H9 (cell line): ENCODE data around the gene TEX52. TPM values are rescaled to one million over a fixed set of nuclear protein-coding genes. Genes with fewer than 3 reads are reported as not detected.

Experiments used
- DNase-seq: peaks from one replicate; pipeline ENCODE4 v3.0.0-alpha.2; 2017
- H2AFZ ChIP-seq: one replicate; pipeline ENCODE4 v1.6.1; 2013; ENCODE audit warnings: mild to moderate bottlenecking, low read length, control low read depth, moderate library complexity
- H2AK5ac ChIP-seq: 2 replicates; pipeline ENCODE4 v1.6.1; 2013; ENCODE audit warnings: low read length, control low read depth, mixed read lengths; ENCODE audit not compliant: insufficient read length
- H2BK120ac ChIP-seq: one replicate; pipeline ENCODE4 v1.6.1; 2013; ENCODE audit warnings: low read depth, mild to moderate bottlenecking, low read length, control low read depth, inconsistent platforms; ENCODE audit not compliant: poor library complexity, severe bottlenecking
- H2BK12ac ChIP-seq: 2 replicates; pipeline ENCODE4 v1.6.1; 2013; ENCODE audit warnings: low read length, control low read depth, mixed read lengths, low read depth; ENCODE audit not compliant: insufficient read length
- H2BK15ac ChIP-seq: 2 replicates; pipeline ENCODE4 v1.6.1; 2013; ENCODE audit warnings: low read depth, low read length, control low read depth
- H2BK20ac ChIP-seq: one replicate; pipeline ENCODE4 v1.6.1; 2013; ENCODE audit warnings: low read depth, mild to moderate bottlenecking, low read length, control low read depth, inconsistent platforms; ENCODE audit not compliant: poor library complexity, severe bottlenecking
- H2BK5ac ChIP-seq: 2 replicates; pipeline ENCODE4 v1.6.1; 2013; ENCODE audit warnings: low read length, control low read depth, mixed read lengths; ENCODE audit not compliant: insufficient read length
- H3K14ac ChIP-seq: 2 replicates; pipeline ENCODE4 v1.6.1; 2013; ENCODE audit warnings: low read length, control low read depth; ENCODE audit not compliant: insufficient read depth
- H3K18ac ChIP-seq: 2 replicates; pipeline ENCODE4 v1.6.1; 2013; ENCODE audit warnings: low read depth, mild to moderate bottlenecking, mixed read lengths, low read length, control low read depth; ENCODE audit not compliant: insufficient read length
- H3K23ac ChIP-seq: 2 replicates; pipeline ENCODE4 v1.6.1; 2013; ENCODE audit warnings: low read length, control low read depth, mixed read lengths, low read depth; ENCODE audit not compliant: insufficient read length
- H3K23me2 ChIP-seq: 2 replicates; pipeline ENCODE4 v1.6.1; 2013; ENCODE audit warnings: low read depth, mild to moderate bottlenecking, mixed read lengths, low read length, control low read depth; ENCODE audit not compliant: insufficient read length, poor library complexity, severe bottlenecking
- H3K27ac ChIP-seq: 2 replicates; pipeline ENCODE4 v1.5.1; 2013; ENCODE audit warnings: low read length, control low read depth, mixed read lengths, low read depth; ENCODE audit not compliant: insufficient read length
- H3K27me3 ChIP-seq: 2 replicates; pipeline ENCODE4 v1.6.1; 2013; ENCODE audit warnings: low read length, control low read depth, inconsistent platforms; ENCODE audit not compliant: insufficient read depth
- H3K4ac ChIP-seq: 2 replicates; pipeline ENCODE4 v1.6.1; 2013; ENCODE audit warnings: low read depth, mild to moderate bottlenecking, control low read depth, inconsistent platforms, low read length, moderate library complexity
- H3K4me1 ChIP-seq: 2 replicates; pipeline ENCODE4 v1.6.1; 2013; ENCODE audit warnings: low read length, control low read depth, inconsistent platforms; ENCODE audit not compliant: insufficient read depth
- H3K4me2 ChIP-seq: 2 replicates; pipeline ENCODE4 v1.6.1; 2013; ENCODE audit warnings: low read length, control low read depth, mixed read lengths; ENCODE audit not compliant: insufficient read length, insufficient read depth
- H3K56ac ChIP-seq: 2 replicates; pipeline ENCODE4 v1.6.1; 2013; ENCODE audit warnings: low read depth, mild to moderate bottlenecking, mixed read lengths, low read length, control low read depth; ENCODE audit not compliant: insufficient read length
- H3K79me1 ChIP-seq: 2 replicates; pipeline ENCODE4 v1.6.1; 2013; ENCODE audit warnings: low read depth, mild to moderate bottlenecking, moderate library complexity, low read length, control low read depth, inconsistent platforms; ENCODE audit not compliant: insufficient read depth, poor library complexity, severe bottlenecking
- H3K79me2 ChIP-seq: 2 replicates; pipeline ENCODE4 v1.6.1; 2013; ENCODE audit warnings: low read length, control low read depth, inconsistent platforms; ENCODE audit not compliant: insufficient read depth
- H3K9ac ChIP-seq: 2 replicates; pipeline ENCODE4 v1.6.1; 2013; ENCODE audit warnings: low read length, control low read depth, mixed read lengths; ENCODE audit not compliant: insufficient read length; ENCODE audit errors: extremely low read depth
- H3K9me3 ChIP-seq: one replicate; pipeline ENCODE4 v1.6.1; 2013; ENCODE audit warnings: low read depth, low read length, inconsistent platforms; ENCODE audit not compliant: control insufficient read depth
- H3T11ph ChIP-seq: one replicate; pipeline ENCODE4 v1.6.1; 2013; ENCODE audit warnings: mild to moderate bottlenecking, low read length, control low read depth, inconsistent platforms
- H4K20me1 ChIP-seq: one replicate; pipeline ENCODE4 v1.6.1; 2013; ENCODE audit not compliant: control insufficient read depth, insufficient read length, insufficient read depth
- H4K5ac ChIP-seq: 2 replicates; pipeline ENCODE4 v1.6.1; 2013; ENCODE audit warnings: low read depth, mild to moderate bottlenecking, mixed read lengths, low read length, control low read depth; ENCODE audit not compliant: insufficient read length
- H4K8ac ChIP-seq: replicated peaks from 2 replicates; pipeline ENCODE4 v1.6.1; 2013; ENCODE audit warnings: low read length, control low read depth, mixed read lengths, low read depth; ENCODE audit not compliant: insufficient read length
- H4K91ac ChIP-seq: 2 replicates; pipeline ENCODE4 v1.6.1; 2013; ENCODE audit warnings: low read depth, mild to moderate bottlenecking, moderate library complexity, mixed read lengths, low read length, control low read depth; ENCODE audit not compliant: insufficient read length
- H3K27ac Mint-ChIP-seq, 3 experiments: 2 replicates in 2 of 3; 3 replicates in 1 of 3; pipeline ENCODE4 v1.8.0; 2020 to 2021; ENCODE audit warnings: mixed read lengths in 3 of 3, mild to moderate bottlenecking in 1 of 3, moderate library complexity in 1 of 3
- H3K27me3 Mint-ChIP-seq: 2 replicates; pipeline ENCODE4 v1.8.0; 2021; ENCODE audit warnings: low read depth, mild to moderate bottlenecking, moderate library complexity, mixed read lengths
- H3K36me3 Mint-ChIP-seq, 3 experiments: 2 replicates in 2 of 3; 3 replicates in 1 of 3; pipeline ENCODE4 v1.8.0; 2020 to 2021; ENCODE audit warnings: low read depth in 3 of 3, mixed read lengths in 3 of 3; ENCODE audit not compliant: insufficient read depth in 1 of 3
- H3K4me1 Mint-ChIP-seq, 2 experiments: 2 replicates each; pipeline ENCODE4 v1.8.0; 2020; ENCODE audit warnings: mixed read lengths in 2 of 2
- H3K4me3 Mint-ChIP-seq, 2 experiments: 2 replicates in 1 of 2; 3 replicates in 1 of 2; pipeline ENCODE4 v1.8.0; 2020 to 2021; ENCODE audit warnings: mild to moderate bottlenecking in 2 of 2, mixed read lengths in 2 of 2, moderate library complexity in 1 of 2
- H3K9me3 Mint-ChIP-seq, 2 experiments: 2 replicates in 1 of 2; 3 replicates in 1 of 2; pipeline ENCODE4 v1.8.0; 2020; ENCODE audit warnings: mild to moderate bottlenecking in 2 of 2, mixed read lengths in 2 of 2, moderate library complexity in 1 of 2
- CTCF ChIP-seq: fragments of 200-600 bp; sonication (generic); conservative IDR thresholded peaks from 3 replicates; pipeline ENCODE4 v1.8.0; 2021; ENCODE audit warnings: antibody characterized with exemption, mild to moderate bottlenecking
- WGBS: extraction: QIAGEN DNeasy Blood & Tissue Kit; methylation state at CpG from one replicate; pipeline ENCODE4 v1.1.7; 2013; ENCODE audit warnings: missing lambda C conversion rate, low lambda C conversion rate, mixed read lengths; ENCODE audit not compliant: insufficient read length; ENCODE audit errors: extremely low coverage; 5-methylcytosine and 5-hydroxymethylcytosine counted together
- total RNA-seq: library from RNA; stranded (reverse); gene quantifications from 2 replicates; pipeline ENCODE4 v1.2.1, GENCODE V29; 2021

TEX52 gene
- total RNA-seq, 1 experiment from 2014 or later, result 0.20 TPM

DNA sequence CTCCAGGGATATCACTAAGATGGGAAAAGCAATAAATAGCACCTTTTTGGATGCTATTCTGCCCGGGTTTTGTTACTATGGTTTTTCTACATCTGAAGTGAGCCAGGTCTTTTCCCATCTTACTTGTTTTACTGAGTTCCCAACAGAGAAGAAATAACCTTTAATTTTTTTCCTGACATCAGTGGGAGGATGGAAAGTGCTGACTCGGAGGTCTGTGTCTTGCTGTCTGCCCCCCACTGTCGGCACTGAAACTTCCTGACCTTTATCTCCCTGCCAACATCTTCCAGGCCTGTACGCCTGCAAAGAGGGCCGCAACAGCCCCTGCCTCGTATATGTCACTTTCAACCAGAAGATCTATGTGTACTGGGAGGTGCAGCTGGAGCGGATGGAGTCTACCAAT lies 33.4 kb downstream of the TEX52 start:
- no peak overlapping the region for H3K14ac ChIP-seq
- H3K27me3 Mint-ChIP-seq, result no peaks in the 10 kb centered on the region
- no peak overlapping the region for H4K5ac ChIP-seq
- H3K18ac ChIP-seq, result no peak overlapping the region
- H2BK15ac ChIP-seq, result no peak overlapping the region
- no peak overlapping the region for H2AK5ac ChIP-seq
- H4K8ac ChIP-seq, result no peak overlapping the region
- H2BK20ac ChIP-seq, result no peak overlapping the region
- H3K4me1 Mint-ChIP-seq, result peaks cover 50 to 53% of the 10 kb centered on the region in 2 experiments
- WGBS, result no CpG with 5 or more reads among the region's 7 CpGs
- no peak overlapping the region for H2AFZ ChIP-seq
- peak overlapping the region in 1 of 3 experiments; percentile 60; a peak in 3 of 7 replicates for H3K27ac Mint-ChIP-seq
- no peak overlapping the region for H3T11ph ChIP-seq
- H4K20me1 ChIP-seq, result no peaks in the 10 kb centered on the region
- H2BK5ac ChIP-seq, result no peak overlapping the region
- no peak overlapping the region for H3K4me3 Mint-ChIP-seq
- no peak overlapping the region for H3K4ac ChIP-seq
- DNase-seq, result no peak
- H3K36me3 Mint-ChIP-seq, result peaks cover 35 to 84% (median 76%) of the 10 kb centered on the region in 3 experiments
- no peaks in the 10 kb centered on the region for H3K9me3 ChIP-seq
- H3K27ac ChIP-seq, result no peak overlapping the region
- no peaks in the 10 kb centered on the region for H3K79me1 ChIP-seq
- H4K91ac ChIP-seq, result no peak overlapping the region
- no peak overlapping the region for H3K23ac ChIP-seq
- TF ChIP-seq CTCF, result no peak
- H2BK120ac ChIP-seq, result no peak overlapping the region
- H3K56ac ChIP-seq, result no peak overlapping the region
- no peaks in the 10 kb centered on the region for H3K23me2 ChIP-seq
- no peak overlapping the region for H3K9ac ChIP-seq
- H3K27me3 ChIP-seq, result no peaks in the 10 kb centered on the region
- H3K9me3 Mint-ChIP-seq, result no peaks in the 10 kb centered on the region; a peak in 1 of 5 replicates
- no peaks in the 10 kb centered on the region for H3K79me2 ChIP-seq
- H3K4me2 ChIP-seq, result no peak overlapping the region
- H2BK12ac ChIP-seq, result no peak overlapping the region
- peaks cover 3% of the 10 kb centered on the region; the same call in 1 of the 2 replicates for H3K4me1 ChIP-seq
